GM18511 (cell line): ENCODE data around the gene SYDE2.
"Not testable (repeated sequence)": the region's sequence is repeated elsewhere in the genome, so short reads cannot be mapped to it uniquely, and the experiment has no call there.

Source experiments
- ATAC-seq: cut with Tn5 transposase; IDR thresholded peaks from one replicate; pipeline ENCODE4 v1.9.1; 2021; ENCODE audit warnings: mild to moderate bottlenecking, moderate library complexity; ENCODE audit not compliant: unreplicated experiment

SYDE2 gene

DNA sequence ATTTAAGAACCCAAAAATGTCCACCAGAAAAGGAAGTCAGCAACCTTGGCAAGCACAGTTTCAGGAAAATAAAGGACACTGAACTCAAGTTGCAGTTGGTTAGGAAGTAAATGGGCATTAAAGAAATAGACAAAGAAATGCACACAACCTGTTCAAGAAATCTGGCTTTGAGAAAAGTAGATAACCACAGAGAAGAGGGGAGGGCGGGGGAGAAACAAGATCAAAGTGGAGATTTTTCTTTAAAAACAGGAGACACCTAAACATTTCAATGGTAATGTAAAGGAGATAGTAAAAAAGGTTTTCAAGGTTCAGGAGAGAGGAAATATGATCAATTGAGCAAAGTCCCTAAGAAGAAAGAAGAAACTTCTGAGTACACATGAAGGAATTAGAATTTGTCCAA is 29.1 kb downstream of the SYDE2 start:
- no peak for ATAC-seq

DNA sequence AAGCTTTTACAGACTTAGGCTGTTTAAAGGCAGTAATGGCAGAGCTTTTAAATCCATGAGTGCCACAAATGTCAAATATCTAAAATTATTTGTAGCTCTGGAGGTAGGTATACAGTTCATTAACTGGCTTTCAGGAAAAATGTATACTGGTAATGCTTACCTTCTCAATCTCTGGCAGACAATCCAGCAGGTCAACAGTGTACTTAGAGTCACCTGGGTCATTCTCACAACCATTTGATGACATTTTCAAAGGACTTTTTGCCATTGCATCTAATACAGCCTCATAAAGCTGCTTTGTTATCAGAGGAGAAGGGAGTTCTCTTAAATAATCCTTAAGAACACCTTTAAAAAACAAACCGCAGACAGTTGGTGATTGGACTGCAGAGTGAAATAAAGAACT is 31.9 kb downstream of the SYDE2 start:
- no peak for ATAC-seq

DNA sequence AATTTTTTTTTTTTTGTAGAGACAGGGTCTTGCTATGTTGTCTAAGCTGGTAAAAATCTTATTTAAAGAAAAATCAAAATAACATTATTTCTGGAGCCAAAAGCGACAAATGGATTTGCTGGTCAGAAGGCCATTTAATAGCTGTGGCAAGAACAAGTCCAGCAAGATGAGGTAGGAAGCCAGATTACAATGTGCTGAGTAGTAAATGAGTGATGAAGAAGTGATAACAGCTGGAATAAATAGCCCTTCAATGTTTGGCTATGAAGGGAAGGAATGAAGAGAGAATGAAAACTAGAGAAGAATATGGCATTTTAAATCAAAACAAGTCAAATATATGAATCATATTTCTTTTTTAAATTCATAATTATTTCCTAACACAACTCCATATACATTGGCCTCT is 34.5 kb downstream of the SYDE2 start:
- ATAC-seq: no peak

DNA sequence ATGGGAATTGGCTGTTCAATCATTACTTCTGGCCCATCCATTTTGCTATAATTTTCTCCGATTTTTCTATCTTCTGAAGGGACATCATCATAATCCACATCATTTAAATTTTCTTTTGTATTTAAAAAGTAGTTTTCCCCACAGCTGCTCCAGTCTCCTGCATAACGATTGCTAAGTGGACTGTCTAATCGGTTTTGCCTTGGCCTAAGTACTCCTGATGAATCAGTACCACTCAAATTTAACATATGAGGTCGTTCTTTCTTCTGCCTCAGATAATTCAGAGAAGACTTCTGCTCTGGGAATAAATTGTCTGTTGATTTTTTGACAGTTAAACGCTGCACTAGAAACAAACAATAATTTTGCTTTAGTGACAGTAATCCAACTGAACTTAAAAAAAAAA is 41.9 kb downstream of the SYDE2 start:
- no peak for ATAC-seq

DNA sequence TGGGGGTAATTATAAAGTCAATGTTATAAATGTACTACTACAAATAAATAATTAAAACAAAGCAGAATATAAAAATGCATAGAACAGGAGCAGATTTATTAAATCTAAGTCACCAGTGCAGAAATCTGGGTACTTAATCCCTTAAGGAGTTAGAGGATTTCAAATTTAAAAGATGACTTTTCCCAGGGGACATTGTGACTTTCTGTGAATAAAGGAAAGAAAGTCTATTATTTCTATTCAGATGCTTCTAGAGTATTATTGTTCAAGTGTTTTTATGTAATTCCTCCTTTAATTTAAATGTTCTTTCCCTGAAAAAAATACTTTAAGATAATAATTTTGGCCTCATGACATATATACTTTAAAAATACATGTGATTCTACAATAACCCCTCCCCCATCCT is 43.4 kb downstream of the SYDE2 start:
- ATAC-seq: no peak

DNA sequence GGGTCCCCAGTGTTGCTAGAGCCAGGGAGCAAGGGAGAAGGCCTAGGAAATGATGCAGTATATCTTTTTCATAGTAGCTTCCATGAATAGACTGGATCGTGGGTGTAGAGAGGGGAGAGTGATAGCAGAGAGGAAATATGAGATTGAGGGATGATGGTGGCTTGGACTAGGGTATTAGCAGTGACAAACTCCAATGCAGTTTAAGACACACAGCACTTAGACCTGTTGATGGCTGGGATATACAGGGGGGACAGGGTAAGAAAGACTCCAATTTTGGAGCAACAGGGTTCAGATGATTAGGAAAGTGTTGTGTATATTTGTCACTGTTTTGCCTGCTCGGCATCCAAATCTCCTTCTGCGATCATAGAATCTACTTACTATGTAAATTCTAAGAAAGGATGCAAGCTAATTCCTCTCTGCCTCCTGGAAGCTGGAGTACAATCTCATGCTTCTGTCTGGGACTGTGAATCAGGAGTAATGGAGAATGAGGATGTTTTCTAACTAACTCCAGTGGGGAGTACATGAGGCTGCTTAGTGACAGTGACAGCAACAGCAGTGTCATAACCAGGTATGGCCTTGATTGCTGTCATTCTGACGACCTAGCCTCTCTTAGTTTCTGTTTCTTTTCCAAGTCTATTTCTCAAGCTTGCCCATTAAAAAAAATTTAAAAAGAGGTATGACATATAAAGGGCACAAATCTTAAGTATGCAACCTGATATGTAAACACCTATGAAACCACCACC is 47.5 kb downstream of the SYDE2 start:
- ATAC-seq: peak; percentile 45

DNA sequence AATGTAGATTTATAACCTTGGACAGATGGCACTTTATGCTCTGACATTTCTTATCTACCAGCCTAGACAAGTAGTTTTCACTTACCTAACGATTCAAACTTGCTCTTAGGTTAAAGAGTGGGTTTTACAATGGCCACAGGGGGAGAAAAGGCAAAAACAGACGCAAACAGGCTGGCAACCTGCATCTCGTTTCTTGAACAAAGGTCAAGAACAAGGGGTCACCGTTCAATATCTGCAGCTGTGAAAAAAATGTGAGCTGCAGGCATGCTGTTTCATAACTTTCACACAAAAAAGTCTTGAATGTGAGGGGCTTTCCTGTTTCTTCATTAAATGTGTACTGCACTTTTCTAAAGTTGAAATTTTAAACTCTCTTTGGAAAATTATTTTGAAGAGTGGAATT is 49.4 kb downstream of the SYDE2 start:
- ATAC-seq: no peak

DNA sequence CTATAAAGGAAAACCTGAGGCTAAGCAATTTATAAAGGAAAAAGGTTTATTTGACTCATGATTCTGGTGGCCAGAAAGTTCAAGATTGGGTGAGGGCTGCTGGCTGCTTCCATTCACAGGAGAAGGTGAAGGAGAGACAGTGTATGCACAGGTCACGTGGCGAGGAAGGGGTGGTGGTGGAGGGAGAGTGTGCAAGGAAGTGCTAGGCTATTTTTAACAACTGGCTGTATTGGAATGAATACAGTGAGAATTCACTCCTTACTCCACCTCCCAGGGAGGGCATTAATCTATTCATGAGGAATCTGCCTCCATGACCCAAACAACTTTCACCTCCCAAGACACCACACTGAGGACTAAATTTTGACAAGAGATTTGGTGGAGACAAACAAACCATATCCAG is 51.0 kb downstream of the SYDE2 start:
- no peak for ATAC-seq

DNA sequence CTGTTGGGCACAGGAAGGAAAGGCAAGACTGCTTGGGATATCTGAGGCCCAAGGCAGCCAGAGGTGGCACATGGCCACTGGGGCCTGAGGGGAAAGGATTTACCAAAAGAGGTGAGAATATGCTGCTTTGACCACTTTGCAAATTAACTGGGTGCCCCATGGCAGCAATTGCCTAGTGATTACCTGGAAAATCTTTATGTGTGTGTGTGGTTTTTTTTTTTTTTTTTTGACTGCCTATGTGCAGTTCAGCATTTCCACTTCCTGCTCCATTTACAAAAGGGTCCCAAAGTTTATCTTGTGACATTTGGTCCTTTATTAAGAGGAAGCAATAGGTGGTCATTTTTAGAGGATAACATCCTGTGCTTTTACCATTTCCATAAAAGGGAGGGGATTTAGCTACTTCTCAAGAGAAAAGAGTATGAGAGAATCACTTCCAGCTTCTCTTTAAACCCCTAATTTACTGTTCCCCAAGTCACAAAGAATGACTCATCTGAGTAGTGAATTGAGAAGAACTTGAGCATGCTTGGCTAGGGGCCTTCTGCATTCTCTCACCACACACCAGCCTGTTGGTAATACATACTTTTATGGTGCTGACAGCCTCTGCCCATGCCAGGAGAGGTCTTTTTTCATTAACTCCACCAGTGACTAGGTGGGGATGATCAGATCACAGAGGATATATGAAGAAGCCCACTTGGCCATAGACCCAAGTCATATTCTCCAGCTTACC is 52.1 kb downstream of the SYDE2 start:
- peak; percentile 95 for ATAC-seq

DNA sequence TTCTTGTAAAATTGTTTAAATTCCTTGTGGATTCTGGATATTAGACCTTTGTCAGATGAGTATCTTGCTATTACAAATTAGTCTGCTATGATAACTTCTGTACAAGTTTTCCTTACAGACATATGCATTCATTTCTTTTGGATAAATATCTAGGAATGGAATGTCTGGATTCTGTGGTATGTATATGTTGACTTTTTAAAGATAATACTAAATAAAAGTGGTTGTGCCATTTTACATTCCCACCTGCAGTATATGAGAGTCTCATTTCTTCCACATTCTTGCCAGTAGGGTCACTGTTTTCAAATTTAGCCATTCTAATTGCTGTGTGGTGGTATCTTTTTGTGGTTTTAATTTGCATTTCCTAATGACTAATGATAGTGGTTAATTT is 53.9 kb downstream of the SYDE2 start:
- no peak for ATAC-seq

DNA sequence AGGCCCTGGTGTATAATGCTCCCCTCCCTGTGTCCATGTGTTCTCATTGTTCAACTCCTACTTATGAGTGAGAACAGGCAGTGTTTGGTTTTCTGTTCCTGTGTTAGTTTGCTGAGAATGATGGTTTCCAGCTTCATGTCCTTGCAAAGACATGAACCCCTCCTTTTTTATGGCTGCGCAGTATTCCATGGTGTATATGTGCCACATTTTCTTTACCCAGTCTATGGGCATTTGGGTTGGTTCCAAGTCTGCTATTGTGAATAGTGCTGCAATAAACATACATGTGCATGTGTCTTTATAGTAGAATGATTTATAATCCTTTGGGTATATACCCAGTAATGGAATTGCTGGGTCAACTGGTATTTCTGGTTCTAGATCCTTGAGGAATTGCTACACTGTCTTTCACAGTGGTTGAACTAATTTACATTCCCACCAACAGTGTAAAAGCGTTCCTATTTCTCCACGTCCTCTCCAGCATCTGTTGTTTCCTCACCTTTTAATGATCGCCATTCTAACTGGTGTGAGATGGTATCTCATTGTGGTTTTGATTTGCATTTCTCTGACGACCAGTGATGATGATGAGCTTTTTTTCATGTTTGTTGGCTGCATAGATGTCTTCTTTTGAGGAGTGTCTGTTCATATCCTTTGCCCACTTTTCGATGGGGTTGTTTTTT is 54.4 kb downstream of the SYDE2 start:
- not testable (repeated sequence) for ATAC-seq

DNA sequence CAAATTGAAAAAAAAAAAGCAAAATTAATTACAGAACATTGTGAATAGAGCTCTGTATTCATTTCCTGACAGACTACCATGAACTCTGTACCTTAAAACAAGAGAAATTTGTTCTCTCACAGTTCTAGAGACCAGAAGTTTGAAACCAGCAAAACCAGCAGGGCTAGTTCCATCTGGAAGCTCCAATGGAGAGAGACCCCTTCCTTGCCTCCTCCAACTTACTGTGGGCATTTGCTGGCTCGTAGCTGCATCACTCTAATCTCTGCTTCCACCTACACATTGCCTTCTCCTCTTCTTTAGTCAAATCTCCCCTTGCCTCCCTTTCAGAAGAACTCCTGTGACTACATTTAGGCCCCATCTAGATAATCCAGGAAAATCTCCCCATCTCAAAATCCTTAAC is 56.5 kb downstream of the SYDE2 start:
- no peak for ATAC-seq

DNA sequence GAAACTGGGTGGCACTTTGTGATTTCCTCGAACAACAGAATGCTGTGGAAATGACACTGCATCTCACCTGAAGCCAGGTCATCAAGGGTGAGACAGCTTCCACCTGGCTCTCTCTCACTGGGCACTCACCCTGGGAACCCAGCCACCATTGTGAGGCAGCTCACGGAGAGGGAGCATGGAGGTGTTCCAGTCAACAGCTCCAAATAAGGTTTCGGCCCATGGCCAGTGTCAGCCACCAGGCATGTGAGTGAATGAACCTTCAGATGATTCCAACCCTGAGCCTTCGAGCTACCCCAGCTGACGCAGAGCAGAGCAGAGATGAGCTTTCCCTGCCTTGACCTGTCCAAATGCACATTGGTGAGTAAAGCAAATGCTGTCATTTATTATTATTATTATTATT is 58.1 kb downstream of the SYDE2 start:
- no peak for ATAC-seq

DNA sequence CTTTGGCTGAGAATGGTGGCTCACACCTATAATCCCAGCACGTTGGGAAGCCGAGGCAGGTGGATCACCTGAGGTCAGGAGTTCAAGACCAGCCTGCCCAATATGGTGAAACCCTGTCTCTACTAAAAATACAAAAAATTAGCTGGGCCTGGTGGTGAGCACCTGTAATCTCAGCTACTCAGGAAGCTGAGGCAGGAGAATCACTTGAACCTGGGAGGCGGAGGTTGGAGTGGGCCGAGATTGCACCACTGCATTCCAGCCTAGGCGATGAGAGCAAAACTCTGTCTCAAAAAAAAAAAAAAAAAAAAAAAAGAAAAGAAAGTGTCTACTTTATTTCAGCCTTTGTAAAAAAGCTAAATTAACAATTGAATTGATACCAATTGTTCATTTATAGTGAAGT is 62.4 kb downstream of the SYDE2 start:
- ATAC-seq: not testable (repeated sequence)

DNA sequence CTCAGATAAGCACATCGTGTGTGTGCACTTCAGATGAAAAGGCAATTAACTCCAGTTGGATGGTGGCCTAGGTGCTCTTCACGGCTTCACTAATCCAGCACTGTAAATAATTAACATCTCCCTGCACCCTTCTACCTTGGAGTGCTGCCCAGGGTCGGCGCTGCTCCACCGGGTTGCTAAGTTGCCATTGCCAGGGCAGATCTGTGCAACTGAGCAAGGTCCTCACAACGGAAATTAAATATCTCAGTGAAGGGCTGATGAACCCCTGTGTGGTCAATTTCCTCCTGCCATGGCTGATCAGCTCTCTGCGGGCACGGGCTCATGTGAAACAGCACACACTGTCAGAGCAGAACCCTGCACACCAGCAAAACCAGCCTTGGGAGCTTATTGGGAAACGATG is 63.2 kb downstream of the SYDE2 start:
- ATAC-seq: no peak

DNA sequence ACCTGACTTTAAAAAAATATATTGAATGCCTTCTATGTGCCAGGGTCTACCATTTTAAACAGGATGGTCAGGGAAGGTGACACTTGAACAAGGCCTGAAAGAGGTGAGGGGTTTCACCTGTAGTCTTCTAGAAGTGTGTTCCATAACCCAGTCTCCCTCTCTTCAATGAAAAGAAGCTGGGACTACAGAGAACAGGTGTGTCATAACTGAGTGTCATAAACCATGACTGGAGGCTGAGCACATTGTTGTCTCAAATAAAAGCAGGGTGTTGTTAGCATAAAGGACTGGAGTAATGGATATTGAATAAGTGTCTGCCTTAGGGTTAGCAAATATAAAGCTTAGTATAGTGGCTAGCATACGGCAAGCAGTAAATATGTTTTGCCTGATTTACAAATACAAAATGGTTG is 65.4 kb downstream of the SYDE2 start:
- no peak for ATAC-seq

DNA sequence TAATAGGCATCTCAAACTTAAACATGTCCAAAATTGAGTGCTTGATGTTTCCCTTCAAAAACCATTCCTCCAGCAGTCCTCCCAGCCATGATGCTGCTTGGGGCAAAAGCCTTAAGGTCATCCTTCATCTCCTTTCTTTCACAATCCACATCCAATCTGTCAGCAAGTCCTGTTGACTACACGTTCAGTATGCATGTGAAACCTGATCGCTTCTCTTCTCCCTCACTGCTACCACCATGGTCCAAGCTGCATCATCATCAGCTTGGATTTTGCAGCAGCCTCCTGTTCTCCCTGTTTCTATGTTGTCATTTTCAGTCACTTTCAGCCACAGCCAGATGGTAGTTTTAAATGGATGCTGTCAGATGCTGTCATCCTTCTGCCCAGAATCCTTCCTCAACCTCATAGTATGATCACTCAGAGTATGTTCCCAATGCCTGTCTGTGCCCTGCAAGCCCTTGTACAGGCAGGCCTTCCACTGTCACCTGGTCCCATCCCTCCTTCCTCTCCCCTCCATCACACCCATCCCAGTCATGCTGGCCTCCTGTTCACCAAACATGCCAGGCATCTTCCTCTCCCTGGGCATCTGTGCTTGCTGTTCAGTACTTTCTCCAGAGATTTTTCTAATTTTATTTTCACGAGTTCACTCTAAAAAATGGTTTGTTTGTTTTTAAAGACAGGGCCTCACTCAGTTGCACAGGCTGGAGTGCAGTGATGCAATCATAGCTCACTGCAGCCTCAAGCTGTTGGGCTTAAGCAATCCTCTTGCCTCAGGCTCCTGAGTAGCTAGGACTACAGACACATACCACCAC is 66.0 kb downstream of the SYDE2 start:
- no peak for ATAC-seq

DNA sequence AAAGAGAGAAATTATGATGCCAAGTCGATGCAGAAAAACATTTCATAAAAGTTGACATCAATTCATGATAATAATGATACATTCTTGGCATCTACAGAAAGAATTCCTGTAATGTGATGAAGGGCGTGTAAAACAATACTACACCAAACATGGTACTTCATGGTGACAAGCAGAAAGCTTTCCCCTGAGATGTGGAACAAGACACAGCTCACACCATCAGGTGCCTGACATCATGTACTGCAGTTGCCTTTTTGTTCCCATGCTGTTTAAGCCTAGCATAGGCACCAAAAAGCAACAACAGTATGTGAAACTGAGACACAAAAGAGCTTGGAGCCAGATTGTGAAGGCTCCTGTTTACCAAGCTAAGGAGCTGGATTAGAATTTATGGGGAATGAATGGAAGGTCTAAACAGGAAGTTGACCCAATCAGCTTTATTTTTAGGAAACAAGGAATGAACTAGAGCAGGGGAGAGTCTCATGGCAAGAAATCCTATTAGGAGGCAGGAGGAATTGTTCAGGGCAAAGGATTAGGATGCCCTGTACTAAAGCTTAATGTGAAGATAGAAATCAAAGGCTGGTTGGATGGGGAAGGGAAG is 67.2 kb downstream of the SYDE2 start:
- ATAC-seq: no peak

DNA sequence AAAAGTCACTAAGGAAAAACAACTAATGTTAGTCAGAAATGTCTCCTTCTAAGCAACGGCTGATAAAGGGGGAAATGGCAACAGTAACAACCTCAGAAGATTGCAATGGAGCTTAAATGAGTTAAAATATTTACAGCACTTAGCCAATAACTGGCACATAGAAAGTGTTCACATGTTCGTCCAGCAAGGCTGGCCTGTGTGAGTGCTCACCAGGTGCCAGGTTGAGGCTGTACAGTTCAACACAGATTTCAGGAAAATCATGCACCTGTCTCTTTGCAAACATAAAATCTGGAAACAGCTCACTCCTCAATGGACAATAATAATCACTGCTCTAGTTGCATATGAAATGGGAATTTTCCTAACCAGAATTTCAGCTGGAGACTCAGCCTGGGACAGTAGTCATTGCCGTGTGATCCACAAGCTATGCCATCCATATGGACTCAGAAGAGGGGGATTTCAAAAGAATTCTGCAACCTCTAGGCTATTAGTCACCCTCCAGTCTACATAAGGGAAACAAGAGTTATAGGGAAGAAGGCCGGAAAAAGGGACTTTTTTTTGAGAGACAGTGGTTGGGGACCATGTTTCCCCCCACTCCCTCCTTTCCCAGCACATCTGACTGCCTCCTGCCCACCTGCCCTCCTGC is 68.6 kb downstream of the SYDE2 start:
- no peak for ATAC-seq

DNA sequence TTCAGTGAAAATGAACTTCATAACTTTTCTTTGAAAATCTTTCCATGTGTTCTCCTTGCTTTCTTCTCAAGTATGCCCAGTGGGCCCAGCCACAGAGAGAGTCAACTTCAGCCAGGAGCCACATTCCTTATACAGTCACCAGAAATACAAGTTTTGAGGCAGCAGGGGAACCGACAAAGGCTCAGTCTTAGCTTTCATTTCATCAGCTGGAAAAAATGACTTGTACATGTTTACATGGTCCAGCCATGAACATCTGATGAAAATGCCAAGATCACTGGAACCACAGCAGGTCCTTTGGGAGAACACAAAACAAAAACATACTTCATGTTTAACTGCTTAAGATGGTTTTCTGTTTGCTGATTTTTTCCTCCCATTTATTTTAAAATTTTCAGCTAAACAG is 72.5 kb downstream of the SYDE2 start:
- ATAC-seq: no peak
